Astrocyte of the spinal cord (primary cell): ENCODE results near the gene PGP.
A peak's percentile ranks its signal among the peaks of the same experiment; 100 is the strongest.
"Not testable (repeated sequence)": the region's sequence is repeated elsewhere in the genome, so short reads cannot be mapped to it uniquely, and the experiment has no call there.

Source experiments
- DNase-seq: peaks from one replicate; pipeline ENCODE4 v3.0.0; 2011; ENCODE audit warnings: low read depth, low spot score
- H3K4me3 ChIP-seq: 2 replicates; pipeline ENCODE4 v1.5.1; 2011; ENCODE audit warnings: low read depth, mild to moderate bottlenecking, low read length, moderate library complexity
- in situ Hi-C: cut with HindIII; loops from 2 replicates; pipeline ENCODE4 v1.10.0; 2017; ENCODE audit warnings: low sequenced_read_pairs
- TF ChIP-seq, protein P1 (sequence below): IDR thresholded peaks from 2 replicates; pipeline ENCODE4 v1.5.1; 2012; ENCODE audit warnings: low read depth, mild to moderate bottlenecking, low read length, inconsistent platforms

PGP gene

DNA sequence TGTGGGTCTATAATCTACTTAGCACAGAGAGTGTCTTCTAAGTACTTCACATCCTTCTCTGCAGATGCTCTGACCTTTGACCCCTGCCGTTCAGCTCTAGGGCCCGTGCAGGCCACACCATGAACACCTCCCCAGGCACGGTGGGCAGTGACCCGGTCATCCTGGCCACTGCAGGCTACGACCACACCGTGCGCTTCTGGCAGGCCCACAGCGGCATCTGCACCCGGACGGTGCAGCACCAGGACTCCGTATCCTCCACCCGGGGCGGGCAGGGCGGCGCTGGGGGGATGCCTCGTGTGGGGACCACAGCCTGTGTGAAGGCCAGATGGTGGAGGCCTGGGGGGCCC lies 8.7 kb downstream of the PGP start:
- in situ Hi-C loops = no loop called here
- H3K4me3 ChIP-seq = peak overlapping the region; percentile 80
- no peak for DNase-seq
- TF ChIP-seq, protein P1, sequence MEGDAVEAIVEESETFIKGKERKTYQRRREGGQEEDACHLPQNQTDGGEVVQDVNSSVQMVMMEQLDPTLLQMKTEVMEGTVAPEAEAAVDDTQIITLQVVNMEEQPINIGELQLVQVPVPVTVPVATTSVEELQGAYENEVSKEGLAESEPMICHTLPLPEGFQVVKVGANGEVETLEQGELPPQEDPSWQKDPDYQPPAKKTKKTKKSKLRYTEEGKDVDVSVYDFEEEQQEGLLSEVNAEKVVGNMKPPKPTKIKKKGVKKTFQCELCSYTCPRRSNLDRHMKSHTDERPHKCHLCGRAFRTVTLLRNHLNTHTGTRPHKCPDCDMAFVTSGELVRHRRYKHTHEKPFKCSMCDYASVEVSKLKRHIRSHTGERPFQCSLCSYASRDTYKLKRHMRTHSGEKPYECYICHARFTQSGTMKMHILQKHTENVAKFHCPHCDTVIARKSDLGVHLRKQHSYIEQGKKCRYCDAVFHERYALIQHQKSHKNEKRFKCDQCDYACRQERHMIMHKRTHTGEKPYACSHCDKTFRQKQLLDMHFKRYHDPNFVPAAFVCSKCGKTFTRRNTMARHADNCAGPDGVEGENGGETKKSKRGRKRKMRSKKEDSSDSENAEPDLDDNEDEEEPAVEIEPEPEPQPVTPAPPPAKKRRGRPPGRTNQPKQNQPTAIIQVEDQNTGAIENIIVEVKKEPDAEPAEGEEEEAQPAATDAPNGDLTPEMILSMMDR = no peak

DNA sequence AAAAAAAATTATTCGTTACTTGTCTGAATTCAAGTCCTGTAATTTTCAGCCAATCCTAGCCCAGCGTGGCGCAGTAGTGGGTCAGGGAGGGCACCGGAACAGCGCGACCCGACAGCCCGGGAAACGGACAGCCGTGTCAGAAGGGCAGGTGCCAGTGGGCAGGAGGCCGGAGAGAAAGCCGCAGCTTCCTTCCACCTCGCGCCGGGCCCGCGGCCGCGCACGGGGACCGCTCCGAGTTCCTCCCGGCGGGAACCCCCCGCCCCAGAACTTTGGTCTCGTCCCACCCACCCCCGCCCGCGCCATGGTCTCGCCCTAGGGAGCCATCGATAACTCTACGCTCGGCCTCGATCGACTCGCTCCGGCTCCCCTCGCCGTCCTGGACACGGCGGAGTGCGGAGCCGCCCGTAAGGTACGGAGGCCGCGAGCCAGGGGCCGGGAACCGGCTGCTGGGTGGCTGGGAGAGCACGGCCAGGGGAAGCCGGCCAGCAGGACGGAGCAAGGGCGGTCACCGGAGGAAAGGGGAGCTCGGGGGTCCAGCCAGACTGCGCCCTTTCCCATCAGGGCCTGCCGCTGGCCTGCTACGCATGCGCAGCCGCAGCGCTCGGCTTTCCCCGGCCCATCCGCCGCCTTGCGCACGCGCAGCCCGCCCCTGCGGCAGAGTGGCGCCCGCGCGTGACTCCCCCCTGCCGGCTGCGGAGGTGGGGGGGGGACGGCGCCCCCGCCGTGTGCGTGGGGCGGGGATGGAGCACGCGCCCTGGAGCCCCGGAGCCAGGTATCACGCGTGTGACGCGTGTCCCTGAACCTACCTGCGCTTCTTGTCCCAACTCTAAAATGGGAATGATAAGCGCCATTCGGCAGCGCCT lies 9.3 kb downstream of the PGP start, which contains the start of gene MLST8:
Gene MLST8, plus strand, starts transcription at position 351 of the 863 bp plus-strand sequence. CDS start 632 bp downstream, outside the sequence.
- DNase-seq = peak; percentile 89
- TF ChIP-seq, protein P1 = no peak
- in situ Hi-C loops = no loop called here

DNA sequence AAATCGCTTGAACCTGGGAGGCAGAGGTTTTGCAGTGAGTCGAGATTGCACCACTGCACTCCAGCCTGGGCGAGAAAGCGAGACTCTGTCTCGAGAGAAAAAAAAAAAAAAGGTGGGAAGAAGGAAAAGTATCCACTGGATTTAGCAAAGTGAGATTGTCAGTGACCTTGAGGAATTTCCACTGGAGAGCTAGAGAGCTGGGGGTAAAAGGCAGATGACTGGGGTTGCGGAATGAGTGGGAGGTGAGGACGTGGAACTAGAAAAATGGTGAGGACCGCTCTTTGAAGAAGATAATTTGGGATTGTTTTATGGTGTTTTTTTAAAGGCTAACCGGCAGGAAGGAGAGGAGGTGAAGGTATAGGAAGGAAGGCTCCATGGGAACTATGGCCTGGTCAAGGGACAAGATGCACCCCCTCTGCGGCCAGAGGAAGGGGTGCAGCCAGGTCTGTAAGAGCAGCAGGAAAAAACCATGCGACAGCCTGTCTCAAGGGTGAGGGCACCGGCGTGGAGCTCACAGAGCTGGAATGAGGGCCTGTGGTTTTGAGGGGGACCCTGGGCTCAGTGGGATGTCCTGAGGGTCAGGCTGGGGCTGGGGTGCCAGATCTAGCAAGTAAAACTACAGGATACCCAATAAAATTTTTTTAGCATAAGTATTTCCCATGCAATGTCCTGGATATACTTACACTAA lies 10.1 kb downstream of the PGP start:
- TF ChIP-seq, protein P1 = no peak
- no peak for DNase-seq

More for the DNA sequence above, 9.3 kb downstream of the PGP start, which contains the start of gene MLST8:
- peak within 1 kb of the TSS; percentile 80 for H3K4me3 ChIP-seq

DNA sequence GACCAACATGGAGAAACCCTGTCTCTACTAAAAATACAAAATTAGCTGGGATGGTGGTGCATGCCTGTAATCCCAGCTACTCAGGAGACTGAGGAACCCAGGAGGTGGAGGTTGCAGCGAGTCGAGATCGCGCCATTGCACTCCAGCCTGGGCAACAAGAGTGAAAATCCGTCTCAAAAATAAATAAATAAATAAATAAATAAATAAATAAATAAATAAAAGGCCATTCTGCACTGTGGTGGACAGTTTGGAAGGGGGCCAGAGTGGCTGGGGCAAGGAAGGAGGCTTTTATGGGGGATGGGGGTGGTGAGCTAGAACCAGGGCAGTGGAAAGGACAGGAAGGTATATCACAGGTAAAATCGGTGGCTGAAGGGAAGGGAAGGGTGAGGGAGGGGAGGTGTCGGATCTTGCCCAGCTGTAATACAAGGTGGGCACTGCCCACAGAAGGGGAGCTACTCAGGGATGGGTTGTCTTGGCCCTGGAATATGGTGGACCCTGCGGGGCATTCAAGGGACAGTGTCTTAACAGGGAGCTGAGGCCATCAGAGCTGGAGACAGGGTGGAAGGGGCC lies 11.4 kb downstream of the PGP start:
- in situ Hi-C loops, DNase-seq, H3K4me3 ChIP-seq: not testable (repeated sequence)

More for the DNA sequence above, 10.1 kb downstream of the PGP start:
- H3K4me3 ChIP-seq = peak overlapping the region; percentile 80
- in situ Hi-C loops = no loop called here

DNA sequence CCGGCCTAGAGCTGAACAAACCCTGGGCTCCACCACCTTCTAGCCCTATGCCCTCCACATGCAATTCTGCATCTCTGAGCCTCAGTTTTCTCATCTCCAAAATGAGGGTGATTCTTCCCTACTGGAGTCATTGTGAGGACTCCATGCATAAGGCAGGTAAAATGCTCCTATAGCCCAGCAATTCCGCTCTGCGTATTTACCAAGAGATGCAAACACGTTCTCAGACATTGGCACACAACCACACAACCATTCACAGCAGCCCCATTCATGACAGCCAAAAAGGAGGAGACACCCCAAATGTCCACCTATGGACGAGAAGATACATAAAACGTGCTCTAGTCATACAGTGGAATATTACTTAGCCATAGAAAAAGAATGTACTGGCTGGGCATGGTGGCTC lies 14.3 kb downstream of the PGP start:
- H3K4me3 ChIP-seq = no peak overlapping the region
- no peak for DNase-seq
- in situ Hi-C loops = no loop called here
- TF ChIP-seq, protein P1 = no peak

DNA sequence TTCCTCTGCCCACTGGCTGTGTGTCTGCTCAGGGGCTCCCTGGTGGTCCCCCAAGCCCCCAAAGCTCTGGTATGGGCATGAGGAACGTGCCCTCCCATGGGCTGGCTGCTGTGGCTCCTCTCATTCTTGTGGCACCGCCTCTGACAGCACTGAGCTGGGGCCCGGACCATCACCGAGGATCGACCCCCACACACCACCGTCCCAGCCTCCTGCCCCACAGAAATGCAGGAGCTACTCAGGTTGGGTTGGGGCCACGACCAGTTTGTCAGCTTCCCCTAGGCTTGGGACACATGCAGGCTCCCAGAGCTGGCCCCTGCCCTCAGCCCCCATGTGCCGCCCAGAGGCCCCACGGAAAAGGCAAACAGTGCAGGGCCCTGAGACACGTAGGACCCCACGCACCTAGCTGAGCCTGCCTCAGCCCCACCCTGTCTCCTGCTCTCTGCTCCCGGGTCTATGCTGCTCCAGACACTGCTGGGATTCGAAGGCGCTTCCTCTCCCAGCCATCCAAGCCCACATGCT lies 15.0 kb downstream of the PGP start:
- no peak for DNase-seq
- in situ Hi-C loops = no loop called here
- H3K4me3 ChIP-seq = no peak overlapping the region
- TF ChIP-seq, protein P1 = no peak
